Measurements from ENCODE around the gene DGAT2. TPM values are rescaled to one million over a fixed set of nuclear protein-coding genes. Genes with fewer than 3 reads are reported as not detected.

Gene DGAT2
- total RNA-seq, 1 donor from 2014 or later = 7.4 TPM

DNA sequence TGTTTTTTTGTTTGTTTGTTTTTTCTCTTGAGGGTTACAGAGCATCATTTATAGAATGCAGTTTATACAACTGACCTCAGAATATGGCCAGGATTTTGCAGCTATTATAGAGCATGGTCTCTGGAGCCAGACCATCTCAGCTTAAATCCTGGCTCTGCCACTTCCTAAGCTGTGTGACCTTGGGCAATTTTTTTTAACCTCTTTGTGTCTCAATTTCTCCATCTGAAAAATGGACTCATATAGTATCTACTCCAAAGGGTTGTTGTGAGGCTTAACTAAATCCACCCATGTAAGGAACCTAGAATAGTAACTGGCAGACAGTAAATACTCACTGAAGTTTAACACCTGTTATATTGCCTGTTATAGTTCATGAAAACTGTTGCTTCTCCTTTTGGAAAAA is 8.3 kb upstream of the DGAT2 start:
- peaks cover 13% of the 10 kb centered on the region for H3K4me1 ChIP-seq
- ATAC-seq = no peak

DNA sequence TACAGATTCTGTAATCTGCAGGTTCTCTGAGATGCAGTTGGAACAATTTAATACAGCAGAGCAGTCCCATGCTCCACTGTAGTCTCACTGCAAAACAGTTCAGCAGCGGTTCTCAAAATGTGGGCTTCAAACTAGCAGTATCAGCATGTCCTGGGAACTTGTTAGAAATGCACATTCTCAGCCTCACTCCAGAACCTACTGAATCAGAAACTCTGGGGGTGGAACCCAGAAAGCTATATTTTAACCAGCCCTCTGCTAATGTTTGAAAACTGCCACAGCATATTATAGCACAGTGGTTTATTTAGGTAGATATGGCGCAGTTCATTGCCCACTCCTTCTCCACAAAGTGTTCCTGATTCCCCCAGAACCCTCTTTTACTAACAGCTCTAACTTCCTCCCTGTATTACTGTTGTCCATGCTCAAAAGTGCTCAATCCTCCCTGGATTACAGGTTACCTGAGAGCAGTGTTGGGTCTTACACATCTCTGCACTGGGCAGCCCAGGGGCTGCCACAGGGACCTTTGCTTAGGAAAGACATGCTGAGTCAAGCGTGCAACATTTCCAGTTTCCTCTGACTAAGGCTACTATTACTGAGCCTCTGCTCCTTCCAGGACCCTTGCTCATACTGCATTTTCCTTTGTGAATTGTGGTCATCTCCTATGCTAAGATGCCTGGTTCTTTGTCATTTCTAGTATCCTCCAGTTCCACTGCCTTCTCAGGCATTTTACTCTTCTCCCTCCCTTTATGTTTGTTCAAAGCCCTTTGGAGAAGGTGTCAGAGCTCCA is 7.7 kb upstream of the DGAT2 start:
- no peak for ATAC-seq
- H3K27ac ChIP-seq = no peak overlapping the region
- no peak for DNase-seq
- TF ChIP-seq, protein P1, sequence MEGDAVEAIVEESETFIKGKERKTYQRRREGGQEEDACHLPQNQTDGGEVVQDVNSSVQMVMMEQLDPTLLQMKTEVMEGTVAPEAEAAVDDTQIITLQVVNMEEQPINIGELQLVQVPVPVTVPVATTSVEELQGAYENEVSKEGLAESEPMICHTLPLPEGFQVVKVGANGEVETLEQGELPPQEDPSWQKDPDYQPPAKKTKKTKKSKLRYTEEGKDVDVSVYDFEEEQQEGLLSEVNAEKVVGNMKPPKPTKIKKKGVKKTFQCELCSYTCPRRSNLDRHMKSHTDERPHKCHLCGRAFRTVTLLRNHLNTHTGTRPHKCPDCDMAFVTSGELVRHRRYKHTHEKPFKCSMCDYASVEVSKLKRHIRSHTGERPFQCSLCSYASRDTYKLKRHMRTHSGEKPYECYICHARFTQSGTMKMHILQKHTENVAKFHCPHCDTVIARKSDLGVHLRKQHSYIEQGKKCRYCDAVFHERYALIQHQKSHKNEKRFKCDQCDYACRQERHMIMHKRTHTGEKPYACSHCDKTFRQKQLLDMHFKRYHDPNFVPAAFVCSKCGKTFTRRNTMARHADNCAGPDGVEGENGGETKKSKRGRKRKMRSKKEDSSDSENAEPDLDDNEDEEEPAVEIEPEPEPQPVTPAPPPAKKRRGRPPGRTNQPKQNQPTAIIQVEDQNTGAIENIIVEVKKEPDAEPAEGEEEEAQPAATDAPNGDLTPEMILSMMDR (IDR thresholded peaks at IDR 0.05) = no peak
- no peak overlapping the region for H3K4me3 ChIP-seq
- no peaks in the 10 kb centered on the region for H3K36me3 ChIP-seq
- no peaks in the 10 kb centered on the region for H3K27me3 ChIP-seq (ENCODE audit: low read depth)
- intact Hi-C loops (cut with DNase I) = no loop called here
- no peaks in the 10 kb centered on the region for H3K9me3 ChIP-seq
- H3K4me1 ChIP-seq = peaks cover 13% of the 10 kb centered on the region

More for the DNA sequence above, 8.3 kb upstream of the DGAT2 start:
- DNase-seq = no peak
- Histone ChIP-seq H3K27ac (no peak overlapping the region), H3K36me3 (no peaks in the 10 kb centered on the region), H3K4me3 (no peak overlapping the region), H3K27me3 (ENCODE audit: low read depth) (no peaks in the 10 kb centered on the region), H3K9me3 (no peaks in the 10 kb centered on the region)
- TF ChIP-seq, protein P1 (IDR thresholded peaks at IDR 0.05) = no peak
- intact Hi-C loops (cut with DNase I) = no loop called here

DNA sequence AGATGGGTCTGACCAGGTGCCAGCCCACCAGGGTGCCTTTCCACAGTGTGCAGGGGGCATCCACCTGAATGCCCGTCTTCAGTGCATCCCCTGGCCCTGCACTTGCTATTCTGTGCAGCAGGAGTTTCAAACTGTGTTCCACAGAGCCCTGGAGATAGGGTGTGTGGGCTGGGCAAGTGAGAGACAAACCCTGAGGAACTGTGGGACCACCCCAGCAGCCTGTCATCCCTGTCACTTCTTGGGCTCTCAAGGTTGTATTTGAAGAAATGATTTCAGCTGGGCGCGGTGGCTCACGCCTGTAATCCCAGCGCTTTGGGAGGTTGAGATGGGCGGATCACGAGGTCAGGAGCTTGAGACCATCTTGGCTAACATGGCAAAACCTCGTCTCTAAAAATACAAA is 6.4 kb upstream of the DGAT2 start:
- H3K36me3 ChIP-seq = no peaks in the 10 kb centered on the region
- intact Hi-C loops (cut with DNase I) = no loop called here
- ATAC-seq (no peak), DNase-seq (no peak)
- peaks cover 13% of the 10 kb centered on the region for H3K4me1 ChIP-seq
- H3K9me3 ChIP-seq = no peaks in the 10 kb centered on the region
- H3K4me3 ChIP-seq = no peak overlapping the region
- peaks cover 10% of the 10 kb centered on the region for H3K27me3 ChIP-seq (ENCODE audit: low read depth)
- TF ChIP-seq, protein P1 (IDR thresholded peaks at IDR 0.05) = no peak
- H3K27ac ChIP-seq = no peak overlapping the region

DNA sequence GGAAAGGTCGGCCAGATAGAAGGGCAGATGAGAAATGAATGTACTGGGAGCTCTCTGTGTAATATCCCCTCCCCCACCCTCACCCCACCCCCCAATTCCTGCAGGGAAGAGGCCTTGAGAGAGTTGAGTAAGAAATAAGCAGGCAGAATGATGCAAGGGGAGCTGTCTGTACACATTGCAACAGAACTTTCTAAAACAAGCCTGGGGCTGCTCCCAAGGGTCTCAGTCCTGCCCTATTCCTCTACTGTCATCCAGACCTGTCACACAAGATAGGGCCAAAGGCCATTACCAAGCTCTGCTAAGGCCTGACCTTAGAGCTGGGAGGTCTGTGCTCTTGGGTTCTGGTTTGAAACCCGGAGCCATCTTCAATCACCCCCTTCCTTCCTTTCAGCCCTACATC is 5.7 kb upstream of the DGAT2 start:
- ATAC-seq = peak; percentile 55 to 62
- H3K27me3 ChIP-seq (ENCODE audit: low read depth) = peaks cover 13% of the 10 kb centered on the region
- TF ChIP-seq, protein P1 (IDR thresholded peaks at IDR 0.05) = no peak
- H3K27ac ChIP-seq = no peak overlapping the region
- no peaks in the 10 kb centered on the region for H3K36me3 ChIP-seq
- no peaks in the 10 kb centered on the region for H3K9me3 ChIP-seq
- intact Hi-C loops (cut with DNase I) = no loop called here
- DNase-seq = no peak
- peaks cover 17% of the 10 kb centered on the region for H3K4me1 ChIP-seq
- H3K4me3 ChIP-seq = no peak overlapping the region

DNA sequence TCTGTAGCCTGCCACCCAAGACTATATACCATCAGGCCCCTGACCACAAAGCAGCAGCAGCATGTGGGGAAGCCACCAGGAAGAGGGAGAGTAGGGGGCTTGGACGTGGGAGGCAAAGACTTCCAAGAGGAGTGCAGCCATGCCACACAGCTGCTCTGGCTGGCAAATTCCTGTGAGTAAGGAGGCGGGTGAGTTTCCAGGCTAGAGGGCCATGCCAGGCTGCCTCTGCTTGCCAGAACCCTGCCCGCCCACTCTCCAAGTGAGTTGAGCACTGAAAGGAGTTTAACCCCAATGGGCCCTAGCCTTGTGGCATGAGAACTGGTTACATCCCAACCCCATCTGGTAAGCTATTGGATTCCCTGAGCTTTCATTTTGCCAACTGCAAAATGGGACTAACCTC is 4.7 kb upstream of the DGAT2 start:
- Histone ChIP-seq H3K4me1 (peaks cover 26% of the 10 kb centered on the region), H3K4me3 (no peak overlapping the region), H3K27me3 (ENCODE audit: low read depth) (peaks cover 21% of the 10 kb centered on the region), H3K27ac (no peak overlapping the region), H3K36me3 (no peaks in the 10 kb centered on the region), H3K9me3 (no peaks in the 10 kb centered on the region)
- no peak for DNase-seq
- intact Hi-C loops (cut with DNase I) = no loop called here
- no peak for ATAC-seq
- TF ChIP-seq, protein P1 (IDR thresholded peaks at IDR 0.05) = no peak

Measured in lower lobe of right lung (tissue), 2 donors.